ENCODE results near the gene PLA2G4A.

The PLA2G4A gene

GRCh38 chr1:187001198-187001889 is 172.6 kb downstream of the PLA2G4A start:
- no peaks in the 10 kb centered on the region; the same call in 1 of the 2 replicates for H3K27me3 ChIP-seq
- no peaks in the 10 kb centered on the region for H3K36me3 ChIP-seq
- no peak for TF ChIP-seq CTCF (IDR thresholded peaks at IDR 0.05; ENCODE audit: low read depth, low read length)
- no peaks in the 10 kb centered on the region for H3K4me1 ChIP-seq
- H3K9me3 ChIP-seq, result no peaks in the 10 kb centered on the region
- DNase-seq, result no peak
- no peak overlapping the region for H3K4me3 ChIP-seq (ENCODE audit: low read depth, low read length)

- Histone ChIP-seq H3K4me1 (no peaks in the 10 kb centered on the region), H3K9me3 (no peaks in the 10 kb centered on the region), H3K36me3 (no peaks in the 10 kb centered on the region), H3K4me3 (ENCODE audit: low read depth, low read length) (no peak overlapping the region), H3K27me3 (no peaks in the 10 kb centered on the region; the same call in 1 of the 2 replicates)
- no peak for DNase-seq
- no peak for TF ChIP-seq CTCF (IDR thresholded peaks at IDR 0.05; ENCODE audit: low read depth, low read length)
Measured at GRCh38 chr1:187003353-187003752, 174.6 kb downstream of the PLA2G4A start.

GRCh38 chr1:187006896-187007295 is 178.1 kb downstream of the PLA2G4A start:
- Histone ChIP-seq H3K4me1 (no peaks in the 10 kb centered on the region), H3K27me3 (no peaks in the 10 kb centered on the region), H3K36me3 (no peaks in the 10 kb centered on the region), H3K4me3 (ENCODE audit: low read depth, low read length) (no peak overlapping the region), H3K9me3 (no peaks in the 10 kb centered on the region)
- no peak for TF ChIP-seq CTCF (IDR thresholded peaks at IDR 0.05; ENCODE audit: low read depth, low read length)
- no peak for DNase-seq

- no peak for DNase-seq
- H3K4me3 ChIP-seq (ENCODE audit: low read depth, low read length), result no peak overlapping the region
- H3K9me3 ChIP-seq, result no peaks in the 10 kb centered on the region
- H3K27me3 ChIP-seq, result no peaks in the 10 kb centered on the region
- no peaks in the 10 kb centered on the region for H3K4me1 ChIP-seq
- H3K36me3 ChIP-seq, result no peaks in the 10 kb centered on the region
- no peak for TF ChIP-seq CTCF (IDR thresholded peaks at IDR 0.05; ENCODE audit: low read depth, low read length)
Measured at GRCh38 chr1:187009320-187009719, 180.6 kb downstream of the PLA2G4A start.

- H3K27me3 ChIP-seq, result no peaks in the 10 kb centered on the region
- H3K4me1 ChIP-seq, result no peaks in the 10 kb centered on the region
- DNase-seq, result no peak
- H3K9me3 ChIP-seq, result no peaks in the 10 kb centered on the region
- no peak for TF ChIP-seq CTCF (IDR thresholded peaks at IDR 0.05; ENCODE audit: low read depth, low read length)
- no peak overlapping the region for H3K4me3 ChIP-seq (ENCODE audit: low read depth, low read length)
- no peaks in the 10 kb centered on the region for H3K36me3 ChIP-seq
Measured at GRCh38 chr1:187010571-187011309, 182.0 kb downstream of the PLA2G4A start.
